ENCODE results near the gene U2AF1L4.
A peak's percentile ranks its signal among the peaks of the same experiment; 100 is the strongest.

Gene U2AF1L4

GRCh38 chr19:35742121-35742724, 3.0 kb downstream of the U2AF1L4 start, which contains the start of gene IGFLR1:
IGFLR1 (minus strand) TSS chr19:35742452; CDS start chr19:35741180, 1,272 bp downstream.
- DNase-seq (ENCODE audit: low read depth in 2 of 2, low spot score in 1 of 2), result peak; percentile 32 to 55

GRCh38 chr19:35741203-35741515, 4.1 kb downstream of the U2AF1L4 start:
- DNase-seq (ENCODE audit: low read depth in 2 of 2, low spot score in 1 of 2), result no peak

- peak; percentile 88 to 91 for DNase-seq (ENCODE audit: low read depth in 2 of 2, low spot score in 1 of 2)
Observed at GRCh38 chr19:35740423-35741202, 4.6 kb downstream of the U2AF1L4 start.

GRCh38 chr19:35740108-35740422, 5.2 kb downstream of the U2AF1L4 start:
- DNase-seq (ENCODE audit: low read depth in 2 of 2, low spot score in 1 of 2), result no peak

GRCh38 chr19:35739275-35740107, 5.7 kb downstream of the U2AF1L4 start:
- no peak for DNase-seq (ENCODE audit: low read depth in 2 of 2, low spot score in 1 of 2)

- DNase-seq (ENCODE audit: low read depth in 2 of 2, low spot score in 1 of 2), result no peak
Observed at GRCh38 chr19:35738887-35739229, 6.4 kb downstream of the U2AF1L4 start.

- DNase-seq (ENCODE audit: low read depth in 2 of 2, low spot score in 1 of 2), result no peak
Observed at GRCh38 chr19:35738021-35738886, 7.0 kb downstream of the U2AF1L4 start.

GRCh38 chr19:35736913-35737886, 8.0 kb downstream of the U2AF1L4 start:
- DNase-seq (ENCODE audit: low read depth in 2 of 2, low spot score in 1 of 2), result no peak

GRCh38 chr19:35734889-35735288, 10.3 kb downstream of the U2AF1L4 start:
- no peak for DNase-seq (ENCODE audit: low read depth in 2 of 2, low spot score in 1 of 2)

GRCh38 chr19:35734273-35734672, 10.9 kb downstream of the U2AF1L4 start:
- DNase-seq (ENCODE audit: low read depth in 2 of 2, low spot score in 1 of 2), result no peak

GRCh38 chr19:35733180-35734125, 11.8 kb downstream of the U2AF1L4 start:
- no peak for DNase-seq (ENCODE audit: low read depth in 2 of 2, low spot score in 1 of 2)

- DNase-seq (ENCODE audit: low read depth in 2 of 2, low spot score in 1 of 2), result no peak
Observed at GRCh38 chr19:35732540-35733179, 12.6 kb downstream of the U2AF1L4 start.

- no peak for DNase-seq (ENCODE audit: low read depth in 2 of 2, low spot score in 1 of 2)
Observed at GRCh38 chr19:35731779-35732405, 13.3 kb downstream of the U2AF1L4 start.

GRCh38 chr19:35731353-35731752, 13.9 kb downstream of the U2AF1L4 start:
- DNase-seq (ENCODE audit: low read depth in 2 of 2, low spot score in 1 of 2), result no peak

- no peak for DNase-seq (ENCODE audit: low read depth in 2 of 2, low spot score in 1 of 2)
Observed at GRCh38 chr19:35730326-35730725, 14.9 kb downstream of the U2AF1L4 start.

- no peak for DNase-seq (ENCODE audit: low read depth in 2 of 2, low spot score in 1 of 2)
Observed at GRCh38 chr19:35729763-35730162, 15.5 kb downstream of the U2AF1L4 start.

- no peak for DNase-seq (ENCODE audit: low read depth in 2 of 2, low spot score in 1 of 2)
Observed at GRCh38 chr19:35729021-35729420, 16.2 kb downstream of the U2AF1L4 start.

Data from stimulated activated CD8-positive, alpha-beta memory T cell treated with anti-CD3 and anti-CD28 coated beads, Interleukin-4, amount 100 ng/mL, for 4 hours (primary cell).